GM21381 (cell line): ENCODE data around the gene HTR1D.
"Not testable (repeated sequence)": the region's sequence is repeated elsewhere in the genome, so short reads cannot be mapped to it uniquely, and the experiment has no call there.

ENCODE experiments used
- ATAC-seq: cut with Tn5 transposase; IDR thresholded peaks from one replicate; pipeline ENCODE4 v1.9.1; 2021; ENCODE audit warnings: mild to moderate bottlenecking, moderate library complexity; ENCODE audit not compliant: unreplicated experiment

HTR1D gene, protein sequence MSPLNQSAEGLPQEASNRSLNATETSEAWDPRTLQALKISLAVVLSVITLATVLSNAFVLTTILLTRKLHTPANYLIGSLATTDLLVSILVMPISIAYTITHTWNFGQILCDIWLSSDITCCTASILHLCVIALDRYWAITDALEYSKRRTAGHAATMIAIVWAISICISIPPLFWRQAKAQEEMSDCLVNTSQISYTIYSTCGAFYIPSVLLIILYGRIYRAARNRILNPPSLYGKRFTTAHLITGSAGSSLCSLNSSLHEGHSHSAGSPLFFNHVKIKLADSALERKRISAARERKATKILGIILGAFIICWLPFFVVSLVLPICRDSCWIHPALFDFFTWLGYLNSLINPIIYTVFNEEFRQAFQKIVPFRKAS

DNA sequence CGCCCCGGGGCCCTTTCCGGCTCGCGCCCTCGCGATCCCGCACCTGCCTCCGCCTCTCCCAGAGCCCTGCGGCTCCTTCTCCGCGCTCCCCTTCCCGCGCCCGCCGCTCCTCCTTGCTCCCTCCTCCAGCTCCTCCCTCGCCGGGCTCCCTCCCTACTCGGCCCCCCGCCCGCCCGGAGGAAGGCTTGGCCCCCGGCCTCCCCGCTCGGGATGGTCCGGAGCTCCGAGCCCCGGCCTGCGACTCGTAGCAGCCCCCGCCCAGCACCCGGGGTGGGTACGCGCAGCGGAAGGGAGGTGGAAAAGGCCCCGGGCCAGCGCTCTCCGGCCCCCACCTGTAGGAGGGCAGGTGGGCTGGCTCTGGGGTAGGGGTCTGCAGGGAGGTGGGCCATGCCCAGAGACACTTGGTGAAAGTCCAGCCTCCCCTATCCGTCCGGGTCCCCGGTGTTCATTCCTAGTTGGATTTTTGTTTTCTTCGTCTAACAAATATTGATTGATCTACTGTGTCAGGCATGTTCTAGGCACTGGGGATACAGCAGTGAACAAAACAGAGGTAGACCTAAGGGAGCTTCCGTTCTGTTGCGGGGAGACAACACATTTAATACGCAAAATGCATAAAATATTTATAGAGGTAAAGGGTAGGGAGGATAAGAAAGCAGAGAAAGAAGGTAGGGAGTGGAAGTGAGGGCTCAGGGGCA is at the start of gene HTR1D:
Gene HTR1D (minus strand): TSS at position 82 of the 695 bp plus-strand sequence. CDS start 23,283 bp downstream, outside the sequence.
- ATAC-seq, result no peak

DNA sequence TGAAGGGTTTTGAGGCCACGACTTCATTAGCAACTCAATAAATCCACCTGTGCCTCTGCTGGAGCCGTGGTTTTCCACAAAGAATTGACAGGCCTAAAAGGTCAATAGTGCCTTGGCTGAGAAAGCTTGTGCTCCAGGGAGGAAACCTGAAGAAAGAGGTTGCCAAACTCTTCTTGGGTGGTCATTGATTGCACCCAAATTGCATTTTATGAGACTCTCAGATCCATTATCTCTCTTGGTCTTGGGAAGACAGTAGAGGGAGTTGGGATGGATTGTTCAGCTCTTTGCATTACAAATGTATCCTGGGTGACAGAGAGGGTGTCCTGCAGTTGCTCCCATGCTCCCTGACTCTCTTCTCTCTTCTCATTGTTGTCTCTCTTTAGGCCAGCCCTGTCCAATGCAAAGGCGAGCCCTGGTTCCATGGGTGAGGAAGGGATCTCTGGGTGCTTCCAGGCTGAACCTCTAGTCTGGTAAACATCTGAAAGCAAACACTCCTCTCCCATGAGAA is 46.1 kb upstream of the HTR1D start:
- no peak for ATAC-seq

DNA sequence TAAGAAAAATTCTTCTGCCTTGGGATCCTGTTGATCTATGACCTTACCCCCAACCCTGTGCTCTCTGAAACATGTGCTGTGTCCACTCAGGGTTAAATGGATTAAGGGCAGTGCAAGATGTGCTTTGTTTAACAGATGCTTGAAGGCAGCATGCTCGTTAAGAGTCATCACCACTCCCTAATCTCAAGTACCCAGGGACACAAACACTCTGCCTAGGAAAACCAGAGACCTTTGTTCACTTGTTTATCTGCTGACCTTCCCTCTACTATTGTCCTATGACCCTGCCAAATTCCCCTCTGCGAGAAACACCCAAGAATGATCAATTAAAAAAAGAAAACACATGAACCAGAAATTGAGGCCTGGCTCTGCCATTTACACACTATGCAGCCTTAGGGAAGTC is 40.8 kb upstream of the HTR1D start:
- ATAC-seq, result not testable (repeated sequence)

DNA sequence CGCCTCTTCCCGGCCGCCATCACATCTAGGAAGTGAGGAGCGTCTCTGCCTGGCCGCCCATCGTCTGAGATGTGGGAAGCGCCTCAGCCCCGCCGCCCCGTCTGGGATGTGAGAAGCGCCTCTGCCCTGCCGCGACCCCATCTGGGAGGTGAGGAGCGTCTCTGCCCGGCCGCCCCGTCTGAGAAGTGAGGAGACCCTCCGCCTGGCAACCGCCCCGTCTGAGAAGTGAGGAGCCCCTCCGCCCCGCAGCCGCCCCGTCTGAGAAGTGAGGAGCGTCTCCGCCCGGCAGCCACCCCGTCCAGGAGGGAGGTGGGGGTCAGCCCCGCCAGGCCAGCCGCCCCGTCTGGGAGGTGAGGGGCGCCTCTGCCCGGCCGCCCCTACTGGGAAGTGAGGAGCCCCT is 40.1 kb upstream of the HTR1D start:
- not testable (repeated sequence) for ATAC-seq

DNA sequence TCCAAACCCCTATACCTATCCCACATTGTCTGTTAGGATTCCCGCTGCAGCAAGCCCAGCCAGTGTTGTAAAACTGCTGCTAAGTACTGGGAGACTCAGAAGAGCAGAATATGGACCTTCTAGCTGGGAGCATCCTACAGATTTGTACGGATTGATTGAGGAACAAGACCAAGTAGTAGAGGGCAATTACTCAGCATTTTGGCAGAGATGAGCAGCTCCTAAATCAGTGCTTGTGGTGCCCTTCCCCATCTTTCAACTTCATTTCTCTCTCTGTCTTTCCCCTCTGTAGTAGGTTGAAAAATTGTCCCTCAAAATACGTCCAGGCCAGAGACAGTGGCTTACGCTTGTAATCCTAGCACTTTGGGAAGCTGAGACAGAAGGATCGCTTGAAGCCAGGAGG is 37.3 kb upstream of the HTR1D start:
- no peak for ATAC-seq

DNA sequence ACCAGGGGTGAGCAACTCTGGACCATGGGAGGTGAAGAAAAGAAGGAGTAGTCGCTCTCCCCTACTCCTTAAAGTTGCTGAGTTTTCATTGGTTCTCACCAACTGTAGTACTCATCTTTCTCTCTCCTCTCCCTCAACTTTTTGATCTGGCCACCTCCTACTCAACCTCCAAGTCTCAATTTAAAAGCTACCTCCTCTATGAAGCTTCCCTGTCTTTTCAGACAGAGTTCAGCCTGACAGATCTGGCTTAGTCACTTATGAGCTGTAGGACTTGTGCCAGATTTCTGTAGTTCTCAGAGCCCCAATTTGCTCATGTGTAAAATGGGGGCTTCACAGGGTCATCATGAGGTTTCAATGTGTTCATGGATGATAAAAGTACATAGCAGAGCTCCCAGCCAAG is 34.5 kb upstream of the HTR1D start:
- no peak for ATAC-seq

DNA sequence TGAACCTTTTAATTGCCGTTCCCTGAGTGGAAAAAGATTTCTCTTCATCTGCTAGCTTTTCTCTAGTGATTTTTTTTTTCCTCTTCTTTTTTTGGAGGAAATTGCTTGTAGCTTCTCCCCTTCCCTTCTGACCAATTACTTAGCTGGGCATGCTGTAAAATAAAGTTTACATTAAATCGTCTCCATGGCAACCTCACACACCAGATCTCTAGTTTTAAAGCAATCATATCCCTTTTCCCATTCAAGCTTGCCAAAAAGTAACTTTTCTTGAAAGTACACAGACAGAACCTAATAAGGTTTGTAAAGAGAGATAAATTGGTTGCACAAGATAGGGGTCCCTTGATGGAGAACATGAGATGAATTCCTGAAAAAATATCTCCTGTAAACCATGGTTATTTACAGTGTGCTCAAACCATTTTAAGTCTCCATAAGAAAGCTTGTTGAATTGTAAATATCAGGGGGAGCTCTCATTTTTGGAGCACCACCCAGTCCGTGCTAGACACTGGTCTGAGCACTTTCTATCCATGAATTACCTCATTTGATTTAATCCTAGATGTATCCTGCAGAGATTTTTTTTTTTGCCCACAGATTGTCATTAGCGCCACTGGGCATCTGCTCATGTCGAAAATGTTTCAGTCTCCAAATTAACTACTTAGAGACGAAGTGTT is 32.6 kb upstream of the HTR1D start:
- ATAC-seq, result no peak

DNA sequence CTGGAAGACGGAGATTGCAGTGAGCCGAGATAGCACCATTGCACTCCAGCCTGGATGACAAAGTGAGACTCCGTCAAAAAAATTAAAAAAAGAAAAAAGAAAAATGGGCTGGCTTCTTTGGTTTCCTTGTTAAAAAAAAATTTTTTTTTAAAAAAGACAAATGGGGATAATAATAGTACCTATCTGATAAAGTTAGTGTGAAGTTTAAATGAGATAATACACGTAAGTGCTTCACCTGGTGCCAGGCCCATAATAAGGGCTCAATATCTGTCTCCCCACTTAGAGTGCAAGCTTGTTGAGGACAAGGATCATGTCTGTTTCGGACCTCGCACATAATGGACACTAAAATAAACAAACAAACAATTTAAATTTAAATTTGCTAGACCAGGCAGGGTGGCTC is 30.0 kb upstream of the HTR1D start:
- ATAC-seq, result no peak

DNA sequence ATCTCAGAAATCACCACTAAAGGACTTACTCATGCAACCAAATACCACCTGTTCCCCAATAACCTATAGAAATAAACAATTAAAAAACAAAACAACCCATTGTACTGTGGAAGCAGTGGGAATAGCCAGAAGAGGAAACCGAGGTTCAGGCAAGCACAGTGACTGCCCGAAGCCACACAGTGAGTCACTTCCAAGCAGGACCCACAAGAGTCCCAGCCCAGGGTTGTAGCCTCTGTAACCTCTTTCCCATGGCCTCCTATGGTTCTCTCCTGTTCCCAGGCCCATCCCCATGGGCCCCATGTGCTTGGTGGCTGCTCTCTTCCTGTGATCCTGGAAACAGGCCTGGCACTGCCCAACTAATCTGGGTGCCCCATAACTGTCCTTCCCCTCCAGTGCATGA is 29.0 kb upstream of the HTR1D start:
- ATAC-seq, result no peak

DNA sequence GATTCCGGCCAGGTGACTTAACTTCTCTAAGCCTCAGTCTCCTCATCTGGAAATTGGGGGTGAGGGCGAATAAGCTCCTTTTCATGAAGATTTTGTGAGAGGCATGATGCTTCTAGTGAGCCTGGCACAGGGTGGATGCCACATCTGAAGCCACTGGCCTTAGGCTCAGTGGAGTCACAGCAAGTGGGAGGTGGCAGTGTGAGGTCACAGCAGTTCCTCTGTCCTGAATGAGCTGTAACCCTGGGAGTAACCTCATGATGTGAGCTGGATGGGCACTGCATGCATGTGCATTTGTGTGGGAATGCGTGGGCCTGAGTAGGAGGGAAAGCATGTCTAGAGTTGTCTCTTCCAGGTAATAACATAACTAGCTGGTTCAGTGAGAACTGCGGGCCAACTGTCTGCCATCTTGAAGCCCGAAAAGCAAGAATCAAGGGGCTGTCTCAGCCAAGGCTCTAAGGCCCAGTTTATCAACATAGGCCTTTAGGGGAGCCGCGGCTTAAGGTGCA is 27.0 kb upstream of the HTR1D start:
- no peak for ATAC-seq

DNA sequence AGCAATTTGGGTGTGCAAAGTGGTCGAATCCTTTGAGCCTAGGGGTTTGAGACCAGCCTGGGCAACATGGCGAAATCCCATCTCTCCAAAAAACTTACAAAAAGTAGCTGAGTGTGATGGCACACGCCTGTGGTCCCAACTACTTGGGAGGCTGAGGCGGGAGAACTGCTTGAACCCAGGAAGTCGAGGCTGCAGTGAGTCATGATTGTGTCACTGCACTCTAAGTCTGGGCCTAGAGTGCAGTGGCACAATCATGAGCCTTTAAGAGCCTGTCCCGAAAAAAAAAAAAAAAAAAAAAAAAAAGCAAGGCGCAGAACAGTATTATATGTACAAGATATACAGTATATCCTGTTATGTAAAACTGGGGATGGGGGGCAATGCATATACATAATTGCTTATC is 25.1 kb upstream of the HTR1D start:
- no peak for ATAC-seq

DNA sequence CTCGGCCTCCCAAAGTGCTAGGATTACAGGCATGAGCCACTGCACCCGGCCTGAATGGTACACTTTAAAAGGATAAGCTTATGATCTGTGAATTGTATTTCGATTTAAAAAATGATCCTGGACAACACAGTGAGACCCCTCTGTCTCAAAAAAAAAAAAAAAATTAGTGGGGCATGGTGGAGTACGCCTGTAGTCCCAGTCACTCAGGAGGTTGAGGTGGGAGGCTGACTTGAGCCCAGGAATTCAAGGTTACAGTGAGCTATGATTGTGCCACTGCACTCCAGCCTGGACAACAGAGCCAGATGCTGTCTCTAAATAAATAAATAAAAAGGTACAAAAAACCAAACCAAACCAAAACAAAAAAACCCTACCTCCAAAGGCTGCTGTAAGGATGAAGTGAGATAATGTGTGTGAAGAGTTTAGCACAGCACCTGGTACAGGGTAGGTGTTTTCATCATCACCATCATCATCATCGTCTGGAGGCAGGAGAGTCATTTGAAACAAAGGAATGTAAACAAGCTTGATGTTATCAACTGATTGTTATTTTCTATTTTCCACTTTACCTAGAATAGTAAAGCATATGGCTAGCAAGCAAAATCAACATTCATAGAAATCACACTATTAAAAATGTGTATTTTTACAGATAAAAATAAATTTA is 22.5 kb upstream of the HTR1D start:
- no peak for ATAC-seq

DNA sequence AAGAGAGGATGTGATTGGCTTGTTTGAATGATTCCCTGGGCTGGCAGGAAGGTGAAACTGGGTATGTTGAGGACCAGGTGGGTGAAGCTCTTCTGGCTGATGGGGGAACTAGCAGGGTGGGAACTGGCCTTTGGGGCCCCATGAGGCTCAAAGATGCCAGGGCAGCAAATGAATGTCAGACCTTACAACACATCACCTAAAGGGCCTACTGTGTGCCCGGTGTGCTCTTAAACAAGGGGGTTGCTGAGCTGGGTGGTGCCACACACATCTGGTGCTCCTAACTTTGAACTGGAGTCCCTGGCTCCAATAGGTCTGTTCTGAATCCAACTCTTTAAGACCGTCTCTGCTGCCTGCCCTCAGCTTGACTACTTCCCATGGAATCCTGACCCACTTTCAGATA is 21.3 kb upstream of the HTR1D start:
- no peak for ATAC-seq

DNA sequence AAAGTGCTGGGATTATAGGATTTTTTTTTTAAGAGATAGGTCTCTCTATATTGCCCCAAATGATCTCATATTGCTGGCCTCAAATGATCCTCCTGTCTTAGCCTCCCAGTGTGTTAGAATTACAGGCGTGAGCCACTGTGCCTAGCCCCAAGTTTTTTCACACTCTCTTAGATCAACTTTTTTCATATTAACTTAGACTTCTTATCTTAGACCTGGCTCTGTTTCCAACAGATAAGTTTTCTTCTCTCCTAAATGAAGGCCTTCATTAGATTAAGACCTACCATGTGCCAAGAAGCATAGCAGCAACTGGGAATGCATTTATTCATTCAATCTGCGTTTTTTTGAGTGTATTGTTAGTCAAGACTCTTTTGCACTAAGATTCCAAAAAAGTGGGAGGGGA is 20.2 kb upstream of the HTR1D start:
- ATAC-seq, result no peak

DNA sequence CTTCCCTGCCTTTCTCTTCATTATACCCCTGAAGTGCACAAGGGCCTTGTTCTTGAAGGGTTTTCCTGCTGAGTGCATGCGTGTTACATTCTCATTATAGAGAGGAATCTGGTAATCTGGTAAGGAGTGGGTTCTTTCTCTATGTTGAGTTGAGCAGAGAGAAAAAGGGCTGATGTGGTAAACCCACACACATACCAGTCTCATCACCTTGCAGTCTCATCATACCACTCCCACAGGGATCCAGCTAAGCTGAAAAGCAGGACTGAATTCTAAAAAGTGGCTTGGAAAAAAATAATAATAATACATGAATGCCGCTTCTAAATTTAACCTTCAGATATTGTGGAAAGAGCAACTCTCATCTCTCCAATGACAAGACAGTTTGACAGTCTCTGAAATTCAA is 10.5 kb upstream of the HTR1D start:
- ATAC-seq, result no peak

DNA sequence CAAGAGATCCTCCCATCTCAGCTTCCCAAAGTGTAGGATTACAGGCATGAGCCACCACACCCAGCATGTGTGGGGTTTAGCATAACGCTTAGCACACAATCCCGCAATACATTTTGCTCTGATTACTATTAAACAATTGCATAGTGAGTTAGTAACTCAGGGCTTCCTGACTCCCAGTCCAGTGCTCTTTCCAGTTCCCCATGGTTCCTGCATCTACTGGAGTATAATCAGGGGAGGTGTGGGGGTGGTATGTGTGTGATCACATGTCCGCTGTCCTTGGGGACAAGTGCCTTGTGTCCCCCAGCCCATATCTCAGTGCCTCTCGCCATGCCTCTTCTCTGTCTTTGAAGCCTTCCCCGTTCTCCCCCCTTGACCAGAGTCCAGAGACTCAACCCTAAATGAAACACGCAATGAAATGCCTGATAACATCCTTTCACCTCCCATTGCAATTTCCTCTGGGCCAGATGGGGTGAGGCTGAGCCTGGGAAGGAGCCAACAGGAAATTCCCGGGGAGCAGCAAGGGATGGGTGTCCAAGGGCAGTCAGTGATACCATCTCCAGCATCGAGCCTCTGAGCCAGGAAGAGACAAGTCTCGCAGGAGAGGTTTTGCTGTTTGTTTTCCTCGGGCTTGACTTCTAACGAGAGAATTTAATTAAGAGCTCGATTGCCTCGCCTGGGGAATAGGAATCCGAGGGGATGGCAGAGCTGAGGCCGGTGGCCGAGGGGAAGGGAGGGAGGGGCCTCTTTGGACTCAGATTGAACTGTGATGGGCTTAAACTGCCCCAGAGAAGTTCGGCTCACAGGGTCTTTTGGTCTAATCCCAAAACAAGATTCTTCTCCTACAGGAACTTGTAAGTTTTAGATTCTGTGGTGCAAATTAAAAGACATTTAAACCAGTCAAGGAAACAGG is 7.7 kb upstream of the HTR1D start:
- no peak for ATAC-seq

DNA sequence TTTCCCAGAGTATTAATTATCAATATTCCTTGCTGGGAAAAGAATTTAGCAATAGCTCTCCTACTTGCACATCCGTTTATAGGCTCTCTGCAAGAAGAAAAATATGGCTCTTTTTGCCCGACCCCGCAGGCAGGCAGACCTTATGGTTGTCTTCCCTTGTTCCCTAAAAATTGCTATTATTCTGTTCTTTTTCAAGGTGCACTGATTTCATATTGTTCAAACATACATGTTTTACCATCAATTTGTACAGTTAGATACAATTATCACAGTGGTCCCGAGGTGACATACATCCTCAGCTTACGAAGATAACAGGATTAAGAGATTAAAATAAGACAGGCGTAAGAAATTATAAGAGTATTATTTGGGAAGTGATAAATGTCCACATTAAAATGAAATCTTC is 6.7 kb upstream of the HTR1D start:
- ATAC-seq, result not testable (repeated sequence)

DNA sequence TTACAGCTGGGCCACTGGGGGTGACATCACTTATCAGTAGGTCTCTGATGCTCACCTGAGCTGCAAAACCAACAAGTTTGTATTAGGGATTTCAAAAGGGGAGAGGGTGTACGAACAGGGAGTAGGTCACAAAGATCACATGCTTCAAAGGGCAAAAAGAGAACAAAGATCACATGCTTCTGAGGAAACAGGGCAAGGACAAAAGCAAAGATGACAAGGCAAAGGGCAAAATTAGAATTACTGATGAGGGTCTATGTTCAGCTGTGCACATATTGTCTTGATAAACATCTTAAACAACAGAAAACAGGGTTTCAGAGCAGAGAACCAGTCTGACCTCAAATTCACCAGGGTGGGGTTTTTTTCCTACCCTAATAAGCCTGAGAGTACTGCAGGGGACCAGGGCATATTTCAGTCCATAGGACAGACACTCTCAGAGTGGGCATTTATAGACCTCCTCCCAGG is 6.2 kb upstream of the HTR1D start:
- not testable (repeated sequence) for ATAC-seq

DNA sequence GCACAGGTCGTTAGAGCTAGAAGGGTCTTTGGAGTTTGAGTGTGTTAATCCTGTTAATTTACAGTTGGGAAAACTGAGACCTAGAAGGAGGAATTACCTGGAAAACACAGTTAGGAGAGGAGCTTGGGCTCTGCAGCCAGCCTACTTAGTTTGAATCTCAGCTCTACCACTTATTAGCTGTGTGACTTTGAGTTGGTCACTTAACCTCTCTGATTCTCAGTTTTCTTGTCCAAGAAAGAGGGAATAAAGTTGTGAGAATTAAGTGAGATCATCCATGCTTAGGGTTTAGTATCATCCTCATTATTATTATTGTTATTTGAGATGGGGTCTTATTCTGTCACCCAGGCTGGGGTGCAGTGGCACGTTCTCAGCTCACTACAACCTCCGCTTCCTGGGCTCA is 5.4 kb upstream of the HTR1D start:
- ATAC-seq, result no peak

DNA sequence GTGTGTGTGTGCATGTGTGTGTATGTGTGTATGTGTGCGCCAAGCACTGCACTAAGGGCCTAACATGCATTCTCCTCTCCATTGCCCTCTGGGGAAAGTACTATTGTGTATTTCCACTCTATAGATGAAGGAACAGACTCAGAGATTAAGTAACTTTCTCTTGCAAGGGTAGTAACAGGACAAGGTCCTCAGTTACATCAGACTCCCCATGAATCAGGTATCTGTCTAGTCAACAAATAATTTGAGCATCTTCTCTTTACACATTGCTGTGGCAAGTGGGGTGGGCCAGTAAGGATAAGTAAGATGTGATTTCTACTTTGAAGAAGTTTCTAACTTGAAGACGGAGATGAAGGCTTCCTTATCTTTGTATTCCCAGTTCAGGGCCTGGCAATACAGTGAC is 5.0 kb upstream of the HTR1D start:
- no peak for ATAC-seq
